Testis (tissue), 2 donors: ENCODE results near the gene FHOD3.

Experiments
- POLR2A ChIP-seq: fragments of 450-650 bp; IDR thresholded peaks from one replicate; pipeline ENCODE4 v1.6.1; 2017; ENCODE audit warnings: antibody characterized with exemption, mild to moderate bottlenecking, moderate library complexity
- TF ChIP-seq, protein P1 (sequence below), 3 experiments: fragments of 450-650 bp in 2 of 3; fragments of 200-600 bp in 1 of 3; sonication (generic) in 1 of 3; IDR thresholded peaks; one replicate each; pipeline ENCODE4 v1.5.1; 2016 to 2019; ENCODE audit warnings: antibody characterized with exemption in 3 of 3, mild to moderate bottlenecking in 2 of 3, moderate library complexity in 1 of 3

DNA sequence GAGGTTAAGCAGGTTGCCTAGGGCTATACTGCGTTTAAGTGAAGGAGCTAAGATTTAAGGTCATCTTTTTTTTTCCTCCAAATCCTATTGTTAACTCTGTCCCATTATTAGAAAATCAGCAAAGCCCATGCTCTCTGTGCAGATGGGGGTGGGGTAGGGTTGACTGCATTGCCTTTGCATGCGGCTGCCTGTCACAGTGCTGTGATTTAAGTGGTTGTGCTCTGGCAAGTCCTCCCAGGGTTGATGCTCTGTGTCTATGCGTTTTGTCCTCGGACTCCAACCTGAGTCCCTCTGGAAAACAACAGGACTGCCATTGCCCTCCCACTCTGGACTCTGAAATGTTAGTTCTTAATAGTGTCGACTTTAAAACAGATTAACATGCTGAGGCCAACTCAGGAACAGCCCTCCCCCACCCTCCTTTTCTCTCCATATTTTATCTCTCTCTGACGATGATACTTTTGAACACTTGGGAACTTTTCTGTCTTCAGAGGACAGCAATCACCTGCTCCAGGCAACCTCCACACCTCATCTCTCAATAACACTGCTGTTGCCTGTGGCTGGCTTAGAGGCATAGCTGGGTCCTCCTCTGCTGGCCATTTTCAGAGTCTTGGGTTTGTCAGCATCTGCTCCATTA is 5.8 kb downstream of the FHOD3 start:
- TF ChIP-seq, protein P1, sequence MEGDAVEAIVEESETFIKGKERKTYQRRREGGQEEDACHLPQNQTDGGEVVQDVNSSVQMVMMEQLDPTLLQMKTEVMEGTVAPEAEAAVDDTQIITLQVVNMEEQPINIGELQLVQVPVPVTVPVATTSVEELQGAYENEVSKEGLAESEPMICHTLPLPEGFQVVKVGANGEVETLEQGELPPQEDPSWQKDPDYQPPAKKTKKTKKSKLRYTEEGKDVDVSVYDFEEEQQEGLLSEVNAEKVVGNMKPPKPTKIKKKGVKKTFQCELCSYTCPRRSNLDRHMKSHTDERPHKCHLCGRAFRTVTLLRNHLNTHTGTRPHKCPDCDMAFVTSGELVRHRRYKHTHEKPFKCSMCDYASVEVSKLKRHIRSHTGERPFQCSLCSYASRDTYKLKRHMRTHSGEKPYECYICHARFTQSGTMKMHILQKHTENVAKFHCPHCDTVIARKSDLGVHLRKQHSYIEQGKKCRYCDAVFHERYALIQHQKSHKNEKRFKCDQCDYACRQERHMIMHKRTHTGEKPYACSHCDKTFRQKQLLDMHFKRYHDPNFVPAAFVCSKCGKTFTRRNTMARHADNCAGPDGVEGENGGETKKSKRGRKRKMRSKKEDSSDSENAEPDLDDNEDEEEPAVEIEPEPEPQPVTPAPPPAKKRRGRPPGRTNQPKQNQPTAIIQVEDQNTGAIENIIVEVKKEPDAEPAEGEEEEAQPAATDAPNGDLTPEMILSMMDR (IDR thresholded peaks at IDR 0.05): no peak
- no peak for TF ChIP-seq POLR2A
